SU-DHL-6 (cell line): ENCODE measurements around the gene C13orf46.

ENCODE experiments used
- H2AFZ ChIP-seq: fragments of 200-600 bp; sonication (generic); 2 replicates; pipeline ENCODE4 v1.6.1; 2014; ENCODE audit warnings: low read depth, mild to moderate bottlenecking, moderate library complexity, mixed read lengths, antibody characterized with exemption, low read length; ENCODE audit not compliant: severe bottlenecking
- H3F3A ChIP-seq: fragments of 200-600 bp; shearing (Covaris generic); 2 replicates; pipeline ENCODE4 v1.6.0; 2016; ENCODE audit warnings: antibody characterized with exemption, mild to moderate bottlenecking; ENCODE audit not compliant: insufficient read depth
- H3K27ac ChIP-seq: fragments of 200-600 bp; sonication (generic); 2 replicates; pipeline ENCODE4 v1.5.1; 2016; ENCODE audit warnings: low read depth, mild to moderate bottlenecking, low read length, moderate library complexity, mixed read lengths
- H3K27me3 ChIP-seq: fragments of 200-600 bp; sonication (generic), shearing (Covaris generic); 2 replicates; pipeline ENCODE4 v1.6.0; 2014; ENCODE audit warnings: mild to moderate bottlenecking, low read length
- H3K36me3 ChIP-seq: fragments of 200-600 bp; sonication (generic); 2 replicates; pipeline ENCODE4 v1.6.1; 2014; ENCODE audit warnings: mild to moderate bottlenecking, low read length, mixed read lengths
- H3K4me2 ChIP-seq: fragments of 300-600, 200-600 bp; shearing (Covaris generic), sonication (generic); 2 replicates; pipeline ENCODE4 v1.6.0; 2014; ENCODE audit warnings: low read length, low read depth, mild to moderate bottlenecking; ENCODE audit not compliant: poor library complexity, severe bottlenecking
- H3K4me3 ChIP-seq: fragments of 200-600 bp; sonication (generic); 2 replicates; pipeline ENCODE4 v1.5.1; 2014; ENCODE audit warnings: antibody characterized with exemption, low read length, mild to moderate bottlenecking, mixed read lengths; ENCODE audit not compliant: insufficient read depth, poor library complexity, severe bottlenecking
- H3K79me2 ChIP-seq: fragments of 200-600 bp; sonication (generic); 2 replicates; pipeline ENCODE4 v1.6.1; 2014; ENCODE audit warnings: mild to moderate bottlenecking, low read length, moderate library complexity; ENCODE audit not compliant: insufficient read depth
- H3K9ac ChIP-seq: fragments of 200-600 bp; sonication (generic); 2 replicates; pipeline ENCODE4 v1.7.0; 2014; ENCODE audit warnings: mild to moderate bottlenecking, low read length
- H3K9me2 ChIP-seq: fragments of 200-600 bp; sonication (generic); replicated peaks from 2 replicates; pipeline ENCODE4 v1.6.1; 2014; ENCODE audit warnings: low read length; ENCODE audit not compliant: insufficient read depth
- H3K9me3 ChIP-seq: fragments of 200-600 bp; sonication (generic); 2 replicates; pipeline ENCODE4 v1.6.1; 2014; ENCODE audit warnings: low read length, mixed read lengths; ENCODE audit not compliant: insufficient read depth
- H4K20me1 ChIP-seq: fragments of 200-600 bp; sonication (generic); 2 replicates; pipeline ENCODE4 v1.6.1; 2014; ENCODE audit warnings: low read depth, mild to moderate bottlenecking, antibody characterized with exemption, low read length, moderate library complexity, mixed read lengths
- EZH2phosphoT487 ChIP-seq: fragments of 200-600 bp; sonication (generic), shearing (Covaris generic); conservative IDR thresholded peaks from 2 replicates; pipeline ENCODE4 v1.6.1; 2018; ENCODE audit warnings: mild to moderate bottlenecking, antibody characterized with exemption, low read length, moderate library complexity, mixed read lengths
- TF ChIP-seq, protein P1 (sequence below): fragments of 200-600 bp; sonication (generic); IDR thresholded peaks from one replicate; pipeline ENCODE4 v1.5.1; 2017; ENCODE audit warnings: antibody characterized with exemption, mild to moderate bottlenecking, low read length, moderate library complexity; ENCODE audit not compliant: insufficient read depth, poor library complexity, severe bottlenecking

The C13orf46 gene

DNA sequence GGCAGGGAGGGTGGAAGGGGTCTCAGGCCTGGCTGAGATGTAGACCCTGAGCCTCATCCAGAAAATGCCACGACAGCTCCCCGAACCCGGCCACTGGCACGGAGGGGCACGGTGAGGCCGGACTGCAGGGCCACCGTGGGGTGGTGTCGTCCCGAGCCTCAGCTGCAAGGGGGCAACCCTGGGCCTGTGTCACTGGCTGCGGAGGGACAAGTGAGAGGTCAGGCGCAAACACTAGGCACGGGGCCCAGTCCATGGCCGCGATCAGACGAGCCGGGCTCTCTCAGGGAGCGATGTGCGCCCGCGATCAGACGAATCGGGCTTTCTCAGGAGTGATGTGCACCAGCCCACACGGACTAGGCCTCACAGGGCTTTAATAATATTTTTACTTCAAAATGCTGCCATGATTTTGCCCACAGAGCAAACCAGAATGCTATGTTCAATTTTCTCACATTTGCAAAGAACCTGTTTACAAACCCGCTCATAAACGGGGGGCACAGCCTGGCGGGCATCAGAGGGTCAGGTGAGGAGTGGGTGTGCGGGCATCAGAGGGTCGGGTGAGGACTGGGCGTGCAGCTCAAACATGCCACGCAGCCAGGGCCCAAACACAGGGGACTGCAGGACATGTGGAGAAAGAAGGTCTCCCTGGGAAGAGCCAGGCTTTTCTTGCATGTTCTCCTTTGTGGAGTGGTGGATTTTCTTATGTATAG is 42.6 kb upstream of the C13orf46 start:
- TF ChIP-seq, protein P1, sequence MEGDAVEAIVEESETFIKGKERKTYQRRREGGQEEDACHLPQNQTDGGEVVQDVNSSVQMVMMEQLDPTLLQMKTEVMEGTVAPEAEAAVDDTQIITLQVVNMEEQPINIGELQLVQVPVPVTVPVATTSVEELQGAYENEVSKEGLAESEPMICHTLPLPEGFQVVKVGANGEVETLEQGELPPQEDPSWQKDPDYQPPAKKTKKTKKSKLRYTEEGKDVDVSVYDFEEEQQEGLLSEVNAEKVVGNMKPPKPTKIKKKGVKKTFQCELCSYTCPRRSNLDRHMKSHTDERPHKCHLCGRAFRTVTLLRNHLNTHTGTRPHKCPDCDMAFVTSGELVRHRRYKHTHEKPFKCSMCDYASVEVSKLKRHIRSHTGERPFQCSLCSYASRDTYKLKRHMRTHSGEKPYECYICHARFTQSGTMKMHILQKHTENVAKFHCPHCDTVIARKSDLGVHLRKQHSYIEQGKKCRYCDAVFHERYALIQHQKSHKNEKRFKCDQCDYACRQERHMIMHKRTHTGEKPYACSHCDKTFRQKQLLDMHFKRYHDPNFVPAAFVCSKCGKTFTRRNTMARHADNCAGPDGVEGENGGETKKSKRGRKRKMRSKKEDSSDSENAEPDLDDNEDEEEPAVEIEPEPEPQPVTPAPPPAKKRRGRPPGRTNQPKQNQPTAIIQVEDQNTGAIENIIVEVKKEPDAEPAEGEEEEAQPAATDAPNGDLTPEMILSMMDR, result no peak
- TF ChIP-seq EZH2phosphoT487, result no peak
- Histone ChIP-seq H3K9ac (no peak overlapping the region), H3F3A (no peaks in the 10 kb centered on the region), H3K9me3 (no peaks in the 10 kb centered on the region), H3K4me2 (no peak overlapping the region), H3K9me2 (no peaks in the 10 kb centered on the region), H3K79me2 (no peaks in the 10 kb centered on the region), H4K20me1 (no peaks in the 10 kb centered on the region), H3K4me3 (no peak overlapping the region), H3K27me3 (no peaks in the 10 kb centered on the region), H2AFZ (no peak overlapping the region), H3K36me3 (no peaks in the 10 kb centered on the region), H3K27ac (no peak overlapping the region)

DNA sequence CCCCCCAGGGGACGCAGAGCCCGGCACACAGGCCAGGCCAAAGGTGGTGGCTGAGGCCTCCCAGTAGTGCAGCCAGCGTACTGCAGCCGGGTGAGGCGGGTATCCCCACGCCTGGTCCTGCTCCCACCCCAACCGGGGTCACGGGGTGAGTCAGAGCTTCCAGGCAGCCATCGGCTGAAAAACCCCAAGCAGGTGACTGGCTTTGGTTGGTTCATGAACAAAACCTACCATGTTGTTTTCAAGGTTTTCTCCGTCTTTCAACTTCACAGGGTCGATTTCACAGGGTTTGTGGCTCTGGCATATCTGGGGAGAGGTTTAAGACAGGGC is 42.1 kb upstream of the C13orf46 start:
- no peak for TF ChIP-seq EZH2phosphoT487
- TF ChIP-seq, protein P1, result no peak
- Histone ChIP-seq H3K4me2 (no peak overlapping the region), H2AFZ (no peak overlapping the region)

GRCh38 chr13:114015111-114015968 is 41.5 kb upstream of the C13orf46 start:
- no peaks in the 10 kb centered on the region for H4K20me1 ChIP-seq
- H3K9ac ChIP-seq, result no peak overlapping the region
- no peaks in the 10 kb centered on the region for H3K79me2 ChIP-seq
- no peak overlapping the region for H3K4me2 ChIP-seq
- H3K27ac ChIP-seq, result no peak overlapping the region
- no peaks in the 10 kb centered on the region for H3K27me3 ChIP-seq
- no peaks in the 10 kb centered on the region for H3K36me3 ChIP-seq
- H3K4me3 ChIP-seq, result no peak overlapping the region
- no peaks in the 10 kb centered on the region for H3K9me2 ChIP-seq
- H2AFZ ChIP-seq, result no peak overlapping the region
- H3F3A ChIP-seq, result no peaks in the 10 kb centered on the region
- TF ChIP-seq EZH2phosphoT487, result no peak
- TF ChIP-seq, protein P1, result no peak
- no peaks in the 10 kb centered on the region for H3K9me3 ChIP-seq

More for the DNA sequence above, 42.1 kb upstream of the C13orf46 start:
- Histone ChIP-seq H3K4me3 (no peak overlapping the region), H3F3A (no peaks in the 10 kb centered on the region), H3K27ac (no peak overlapping the region), H4K20me1 (no peaks in the 10 kb centered on the region), H3K36me3 (no peaks in the 10 kb centered on the region), H3K79me2 (no peaks in the 10 kb centered on the region), H3K9ac (no peak overlapping the region), H3K9me2 (no peaks in the 10 kb centered on the region), H3K27me3 (no peaks in the 10 kb centered on the region), H3K9me3 (no peaks in the 10 kb centered on the region)
